AML-193 (cell line): ENCODE results near the gene FBLL1.
"Not testable (repeated sequence)": the region's sequence is repeated elsewhere in the genome, so short reads cannot be mapped to it uniquely, and the experiment has no call there.

Source experiments
- DNase-seq, 2 experiments: peaks; one replicate each; lab custom pipeline; 2025; lab: John Stamatoyannopoulos, UW

The FBLL1 gene

DNA sequence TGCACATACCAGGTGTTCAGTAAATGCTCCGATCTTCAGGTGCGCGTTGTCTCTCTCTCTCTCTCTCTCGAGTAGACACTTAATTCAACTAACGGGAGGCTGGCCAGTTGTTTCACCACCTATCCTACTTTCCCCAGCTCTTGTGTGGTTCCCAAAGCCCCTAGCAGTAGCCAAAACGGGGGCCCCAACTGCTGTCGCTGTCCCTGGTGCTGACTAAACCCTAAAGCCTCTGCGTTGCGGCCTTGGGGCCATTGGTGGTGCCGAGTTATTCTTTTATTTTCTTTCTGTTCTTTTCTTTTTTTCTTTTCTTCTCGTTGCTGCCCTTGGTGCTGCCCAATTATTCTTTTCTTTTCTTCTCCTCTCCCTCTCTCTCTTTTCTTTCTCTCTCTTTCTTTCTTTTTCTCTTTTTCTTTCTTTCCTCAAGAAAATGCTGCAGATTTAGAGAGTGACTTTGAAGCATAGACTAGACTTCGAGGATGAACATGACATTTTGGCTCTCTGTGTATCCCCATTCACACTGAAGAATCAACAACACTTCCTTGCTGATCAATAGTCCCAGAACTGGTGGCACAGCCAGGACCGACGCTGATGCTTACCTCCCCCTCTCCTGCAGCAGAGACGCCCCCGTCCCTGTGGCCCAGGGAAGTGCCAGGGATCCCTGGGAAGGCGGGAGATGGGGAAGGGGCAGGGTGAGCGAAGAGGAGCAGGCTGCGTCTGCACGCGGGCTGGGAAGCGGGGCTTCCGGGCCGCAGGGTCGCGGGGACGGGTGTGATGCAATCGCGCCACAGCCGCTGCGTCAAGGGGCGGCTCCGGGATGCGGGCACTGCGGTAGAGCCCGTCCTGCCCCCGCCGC is at the start of gene FBLL1:
Gene FBLL1, plus strand, starts transcription at position 785 of the 853 bp plus-strand sequence. CDS start 200 bp downstream, outside the sequence.
- no peak for DNase-seq

DNA sequence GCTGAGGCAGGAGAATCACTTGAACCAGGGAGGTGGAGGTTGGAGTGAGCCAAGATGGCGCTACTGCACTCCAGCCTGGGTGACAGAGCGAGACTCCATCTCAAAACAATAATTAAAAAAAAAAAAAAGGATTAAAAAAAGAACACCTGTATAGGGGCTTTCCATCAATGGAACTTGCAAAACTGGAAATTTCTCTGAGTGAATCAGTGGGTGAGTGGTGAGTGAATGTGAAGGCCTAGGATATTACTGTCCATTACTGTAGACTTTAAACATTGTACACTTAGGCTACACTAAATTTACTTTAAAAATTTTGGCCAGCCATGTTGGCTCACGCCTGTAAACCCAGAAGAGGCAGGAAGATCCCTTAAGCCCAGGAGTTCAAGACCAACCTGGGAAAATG is 48.5 kb upstream of the FBLL1 start:
- DNase-seq, result no peak

- DNase-seq, result no peak
Observed at GRCh38 chr5:168481330-168481788, 47.7 kb upstream of the FBLL1 start.

DNA sequence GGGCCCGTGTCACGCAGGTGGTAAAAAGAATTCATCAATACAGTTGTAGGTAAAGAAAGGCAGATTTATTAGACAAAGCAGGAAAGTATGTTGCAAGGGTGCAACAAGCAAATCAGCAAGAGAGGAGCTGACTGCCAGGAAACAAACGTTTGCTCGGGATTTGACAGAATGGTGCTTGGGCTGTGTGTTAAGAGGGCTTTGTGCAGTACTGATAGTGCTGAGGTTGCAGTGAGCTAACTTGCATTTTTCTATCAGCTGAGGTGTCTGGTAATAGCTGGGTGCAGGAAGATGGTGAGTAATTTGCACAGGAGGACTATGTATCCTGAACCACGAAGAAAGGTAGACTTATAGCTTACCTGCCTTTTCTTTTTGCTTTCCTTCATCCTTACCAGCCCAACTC is 46.7 kb upstream of the FBLL1 start:
- no peak for DNase-seq

DNA sequence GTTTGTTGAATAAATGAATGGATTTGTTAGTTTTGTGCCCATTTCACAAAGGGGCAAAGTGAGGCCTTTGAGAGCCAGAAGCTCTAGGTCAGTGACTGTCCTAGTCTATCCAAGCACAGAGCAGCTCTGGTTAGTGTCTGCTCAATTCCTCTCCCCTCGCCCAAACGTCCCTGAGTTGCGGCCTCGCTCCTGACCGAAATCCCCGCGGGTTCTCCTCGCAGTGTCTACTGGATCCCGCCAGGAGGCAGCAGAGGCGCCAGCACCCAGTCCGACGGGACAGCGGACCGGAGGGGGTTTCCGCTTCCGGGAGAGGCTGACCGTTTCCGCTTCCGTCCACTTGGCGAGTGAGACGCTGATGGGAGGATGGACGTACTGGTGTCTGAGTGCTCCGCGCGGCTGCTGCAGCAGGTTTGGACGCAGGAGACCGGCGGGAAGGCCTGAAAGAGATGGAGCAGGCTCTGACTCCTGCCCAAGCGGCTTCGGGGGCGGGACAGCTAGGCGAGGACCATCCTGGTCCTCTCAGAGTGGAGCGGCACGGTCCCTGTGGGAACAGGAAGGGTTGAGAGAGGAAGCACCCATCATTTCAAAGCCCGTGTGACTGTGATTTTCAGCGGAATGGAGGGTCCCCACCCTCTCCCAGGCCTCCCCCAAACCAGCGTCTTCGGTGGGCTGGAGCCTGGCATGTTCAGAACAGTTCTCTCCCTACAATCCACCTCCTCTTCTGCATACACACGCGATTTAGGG is 42.8 kb upstream of the FBLL1 start, which contains the start of gene RARS1:
Gene RARS1, plus strand, starts transcription at position 336 of the 744 bp plus-strand sequence. Its CDS starts 28 bp downstream, at position 364.
- DNase-seq, result peak; percentile 79 to 87

DNA sequence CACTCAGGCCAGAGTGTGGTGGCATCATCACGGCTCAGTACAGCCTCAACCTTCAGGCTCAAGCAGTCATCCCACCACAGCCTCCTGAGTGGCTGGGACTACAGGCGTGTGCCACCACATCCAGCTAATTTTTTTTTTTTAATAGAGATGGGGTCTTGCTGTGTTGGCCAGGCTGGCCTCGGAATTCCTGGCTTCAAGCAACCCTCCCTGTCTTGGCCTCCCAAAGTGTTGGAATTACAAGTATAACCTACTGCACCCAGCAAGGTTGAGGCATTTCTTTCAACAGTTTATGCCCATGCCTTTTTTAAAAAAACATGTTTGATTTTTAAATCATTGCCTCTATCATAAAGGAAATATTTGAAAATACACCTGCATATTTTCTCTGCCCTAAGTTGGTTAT is 40.0 kb upstream of the FBLL1 start:
- no peak for DNase-seq

- DNase-seq, result no peak
Observed at GRCh38 chr5:168494057-168494555, 35.0 kb upstream of the FBLL1 start.

DNA sequence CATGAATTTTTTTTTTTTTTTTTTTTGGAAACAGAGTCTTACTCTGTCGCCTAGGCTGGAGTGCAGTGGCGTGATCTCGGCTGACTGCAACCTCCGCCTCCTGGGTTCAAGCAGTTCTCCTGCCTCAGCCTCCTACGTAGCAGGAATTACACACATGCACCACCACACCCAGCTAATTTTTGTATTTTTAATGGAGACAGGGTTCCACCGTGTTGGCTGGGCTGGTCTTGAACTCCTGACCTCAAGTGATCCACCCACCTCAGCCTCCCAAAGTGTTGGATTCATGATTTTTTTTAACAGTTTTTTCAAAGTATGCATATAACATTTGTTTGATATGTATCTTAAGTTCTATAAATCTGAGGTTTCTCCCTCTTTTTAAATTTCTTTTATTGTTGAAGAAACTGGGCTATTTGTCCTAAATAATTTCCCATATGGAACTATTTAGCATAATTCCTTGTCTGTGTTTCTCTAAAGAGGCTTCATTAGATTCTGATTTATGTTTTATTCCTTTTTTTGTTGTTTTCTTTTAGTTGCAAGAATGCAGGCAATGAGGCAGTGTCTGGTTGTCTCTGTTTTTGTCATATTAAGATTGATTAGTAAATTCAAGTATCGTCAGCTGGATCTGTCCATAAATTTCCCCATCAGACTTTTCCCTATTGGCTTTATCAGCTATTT is 26.4 kb upstream of the FBLL1 start:
- no peak for DNase-seq

DNA sequence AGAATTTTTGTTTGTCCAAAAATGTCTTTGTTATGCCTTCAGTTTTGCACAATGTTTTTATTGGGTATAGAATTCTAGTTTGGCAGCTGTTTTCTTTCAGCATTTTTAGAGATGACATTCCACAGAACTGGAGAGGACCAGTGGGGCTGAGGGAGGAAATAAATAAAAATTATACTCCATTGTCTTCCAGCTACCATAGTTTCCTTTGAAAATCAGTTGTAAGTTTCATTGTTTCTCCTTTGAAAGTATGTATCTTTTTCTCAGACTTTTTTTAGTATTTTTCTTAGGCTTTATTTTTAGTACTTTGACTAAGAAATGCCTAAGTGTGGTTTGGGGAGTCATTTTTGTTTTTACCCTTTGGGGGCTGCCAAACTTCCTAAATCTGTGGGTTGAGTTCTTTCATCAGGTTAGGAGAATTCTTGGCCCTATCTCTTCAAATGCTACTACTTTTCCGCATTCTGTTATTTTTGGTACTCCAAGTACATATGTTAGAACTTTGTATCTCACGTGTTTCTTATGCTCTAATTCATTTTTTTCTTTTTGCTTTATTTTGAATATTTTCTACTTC is 15.2 kb upstream of the FBLL1 start:
- no peak for DNase-seq

GRCh38 chr5:168525856-168526255 is 3.2 kb upstream of the FBLL1 start:
- DNase-seq, result no peak

GRCh38 chr5:168527756-168528295 is 1.3 kb upstream of the FBLL1 start:
- DNase-seq, result no peak

GRCh38 chr5:168529374-168530234 is 499 bp downstream of the FBLL1 start:
- DNase-seq, result no peak

DNA sequence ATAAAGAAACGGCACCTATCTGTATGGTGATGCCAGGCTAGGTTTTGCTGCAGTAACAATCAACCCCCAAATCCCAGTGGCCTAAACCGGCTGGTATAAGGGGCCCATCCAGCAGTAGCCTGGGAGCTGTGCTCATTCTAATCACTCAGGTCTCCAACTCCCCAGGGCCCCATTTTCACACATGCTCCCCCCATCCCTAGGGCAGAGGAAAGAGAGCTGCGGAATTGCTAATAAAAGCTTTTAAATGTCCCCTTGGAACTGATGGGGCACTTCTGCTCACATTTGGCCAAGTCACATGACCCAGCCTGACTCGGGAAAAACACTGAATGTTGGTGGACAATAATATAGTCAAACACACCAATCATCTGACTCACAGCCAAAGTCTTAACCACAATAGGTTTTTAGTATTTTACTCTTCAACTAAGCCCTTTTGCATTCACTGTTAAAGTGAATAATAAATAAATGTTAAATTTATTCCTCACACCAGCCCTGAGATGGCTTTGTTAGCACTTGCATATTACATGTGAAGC is 1.6 kb downstream of the FBLL1 start:
- DNase-seq, result no peak

- no peak for DNase-seq
Observed at GRCh38 chr5:168531191-168531590, 2.1 kb downstream of the FBLL1 start.

DNA sequence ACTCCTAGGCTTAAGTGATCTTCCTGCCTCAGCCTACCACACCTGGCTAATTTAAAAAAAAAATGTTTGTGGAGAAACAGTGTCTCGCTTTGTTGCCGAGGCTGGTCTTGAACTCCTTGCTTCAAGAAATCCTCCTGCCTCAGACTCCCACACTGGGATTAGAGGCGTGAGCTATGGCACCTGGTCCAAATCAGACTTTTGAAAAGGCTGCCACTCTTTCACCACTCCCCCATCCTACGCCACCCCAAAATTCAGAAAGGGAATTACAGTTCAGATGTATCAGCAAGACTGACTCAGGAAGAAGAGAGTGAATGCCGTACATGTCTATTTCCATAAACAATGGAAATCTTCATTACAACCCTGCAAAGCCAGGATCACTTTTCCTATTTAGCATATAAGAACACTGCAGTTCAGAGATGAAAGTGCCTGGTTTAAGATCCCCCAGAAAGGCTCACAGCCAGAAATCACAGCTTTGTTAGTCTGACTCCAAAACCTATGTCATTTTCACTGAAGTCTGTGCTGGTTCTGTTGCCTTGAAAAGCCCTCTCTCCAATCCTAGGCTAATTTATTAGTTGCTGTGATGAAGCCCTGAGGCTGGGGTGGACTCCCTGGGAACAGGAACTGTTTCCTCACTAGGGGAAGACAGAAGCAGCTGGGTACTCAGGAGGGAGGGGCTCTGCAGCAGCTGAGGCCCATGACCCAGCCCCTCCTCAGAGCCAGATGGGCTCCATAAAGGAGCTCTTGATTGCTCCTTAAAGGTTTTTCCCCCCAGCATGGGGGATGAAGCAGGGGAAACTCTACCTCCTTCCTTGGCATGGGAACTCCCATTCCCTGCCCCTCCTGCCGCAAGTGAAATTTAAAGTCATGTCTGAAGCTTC is 3.1 kb downstream of the FBLL1 start:
- no peak for DNase-seq

DNA sequence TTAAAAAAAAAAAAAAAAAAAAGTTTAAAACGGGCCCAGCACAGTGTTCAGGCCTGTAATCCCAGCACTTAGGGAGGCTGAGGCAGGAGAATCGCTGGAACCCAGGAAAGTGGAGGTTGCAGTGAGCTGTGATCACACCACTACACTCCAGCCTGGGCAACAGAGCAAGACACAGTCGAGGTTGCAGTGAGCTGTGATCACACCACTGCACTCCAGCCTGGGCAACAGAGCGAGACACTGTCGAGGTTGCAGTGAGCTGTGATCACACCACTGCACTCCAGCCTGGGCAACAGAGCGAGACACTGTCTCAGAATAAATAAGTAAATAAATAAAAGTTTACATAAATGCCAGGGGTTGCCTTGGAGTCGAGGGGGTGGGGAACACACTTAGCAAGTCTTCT is 5.2 kb downstream of the FBLL1 start:
- not testable (repeated sequence) for DNase-seq

DNA sequence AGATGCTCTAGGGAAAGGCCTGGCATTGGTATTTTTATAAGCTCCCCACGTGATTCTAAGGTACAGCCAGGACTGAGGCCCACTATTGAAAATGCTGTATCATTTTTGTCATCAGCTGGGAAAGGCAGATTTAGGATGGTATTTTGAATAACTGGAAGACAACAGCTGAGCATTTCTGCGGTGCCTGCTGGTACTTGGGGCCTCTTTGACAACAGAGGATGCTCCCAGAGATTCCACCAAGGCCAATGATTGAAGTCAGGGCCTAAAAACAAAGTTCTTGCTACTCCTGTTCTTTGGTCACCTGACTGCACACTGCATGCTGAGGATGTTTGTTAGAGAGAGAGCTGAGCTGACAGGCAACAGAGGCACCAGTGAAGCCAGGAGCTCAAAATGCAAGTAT is 8.1 kb downstream of the FBLL1 start:
- DNase-seq, result no peak

DNA sequence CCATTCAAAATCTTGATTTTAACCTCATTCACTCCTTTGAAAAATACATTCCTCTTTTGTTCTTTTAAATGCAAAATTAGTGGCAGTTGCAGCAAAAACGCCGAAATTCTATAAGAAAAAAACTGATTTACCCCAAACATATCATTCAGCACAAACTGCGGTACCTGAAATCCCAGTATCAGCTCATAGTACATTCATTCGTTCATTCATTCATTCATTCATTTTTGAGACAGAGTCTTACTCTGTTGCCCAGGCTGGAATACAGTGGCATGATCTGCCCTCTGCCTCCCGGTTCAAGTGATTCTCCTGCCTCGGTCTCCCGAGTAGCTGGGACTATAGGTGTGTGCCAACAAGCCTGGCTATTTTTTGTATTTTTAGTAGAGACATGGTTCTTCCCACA is 20.4 kb downstream of the FBLL1 start:
- DNase-seq, result no peak

DNA sequence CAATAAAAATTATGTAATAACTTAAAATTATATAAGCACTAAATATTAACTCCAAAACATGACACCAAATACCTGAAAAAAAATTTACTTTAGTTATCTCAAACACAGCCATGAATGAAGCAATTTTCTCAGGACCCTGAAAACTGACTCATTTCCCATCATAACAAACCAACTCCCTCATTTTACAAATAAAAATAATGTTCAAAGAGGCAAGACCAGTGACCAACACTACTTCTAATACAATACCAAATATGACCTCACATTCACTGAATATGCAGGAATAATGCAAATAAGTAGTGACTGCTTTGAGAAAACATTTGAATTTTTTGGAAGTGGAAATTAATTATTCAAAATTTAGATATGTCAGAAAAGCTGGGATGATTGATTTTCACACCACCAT is 21.6 kb downstream of the FBLL1 start:
- DNase-seq, result no peak
